IMR-90 (cell line): ENCODE results near the gene NFX1. TPM values are rescaled to one million over a fixed set of nuclear protein-coding genes. Genes with fewer than 3 reads are reported as not detected.

Source experiments
- ATAC-seq: fragments of 200-7000 bp; cut with Tn5 transposase; 2 replicates; pipeline ENCODE4 v1.9.1; 2020; ENCODE audit warnings: low read depth, mild to moderate bottlenecking, moderate library complexity
- BruUV-seq: library from RNA; stranded (reverse); fragments of 400-500 nt; replicated peaks from 2 replicates; lab custom pipeline; 2021; lab: Mats Ljungman, UMichigan
- CTCF ChIA-PET: fragments of 300-600 bp; formaldehyde crosslinking; extraction: SDS; loops from one replicate; lab custom pipeline; 2021; ENCODE audit warnings: antibody characterized with exemption; lab: Yijun Ruan, JAX
- POLR2A ChIA-PET: fragments of 300-600 bp; sonication (Branson Sonifier 250); formaldehyde crosslinking; loops from one replicate; lab custom pipeline; 2022; ENCODE audit warnings: antibody characterized with exemption; ENCODE audit not compliant: unreplicated experiment; lab: Charles Lee
- DNase-seq: peaks from one replicate; pipeline ENCODE4 v3.0.0; 2013
- H2AFZ ChIP-seq: replicated peaks from 2 replicates; pipeline ENCODE3; 2013; ENCODE audit warnings: low read length, mild to moderate bottlenecking; ENCODE audit not compliant: poor library complexity
- H2AK5ac ChIP-seq: 2 replicates; pipeline ENCODE4 v1.6.1; 2013; ENCODE audit warnings: low read depth, low read length, inconsistent platforms
- H2AK9ac ChIP-seq: replicated peaks from 2 replicates; pipeline ENCODE3; 2013; ENCODE audit warnings: mild to moderate bottlenecking, low read depth, low read length, moderate library complexity; ENCODE audit not compliant: poor library complexity
- H2BK120ac ChIP-seq: 2 replicates; pipeline ENCODE4 v1.6.1; 2013; ENCODE audit warnings: low read depth, low read length, inconsistent platforms
- H2BK15ac ChIP-seq: 3 replicates; pipeline ENCODE4 v1.6.1; 2013; ENCODE audit warnings: low read depth, low read length, inconsistent platforms
- H2BK20ac ChIP-seq: 2 replicates; pipeline ENCODE4 v1.6.1; 2013; ENCODE audit warnings: low read depth, mild to moderate bottlenecking, inconsistent platforms, low read length, moderate library complexity
- H2BK5ac ChIP-seq: 2 replicates; pipeline ENCODE4 v1.6.1; 2013; ENCODE audit warnings: mild to moderate bottlenecking, low read depth, low read length, inconsistent platforms; ENCODE audit not compliant: poor library complexity, severe bottlenecking
- H3K14ac ChIP-seq: replicated peaks from 2 replicates; pipeline ENCODE4 v1.6.1; 2013; ENCODE audit warnings: low read depth, low read length, inconsistent platforms
- H3K18ac ChIP-seq: 2 replicates; pipeline ENCODE4 v1.6.1; 2013; ENCODE audit warnings: low read depth, low read length, control low read depth
- H3K23ac ChIP-seq: 2 replicates; pipeline ENCODE4 v1.6.1; 2013; ENCODE audit warnings: low read depth, low read length, inconsistent platforms
- H3K27ac ChIP-seq: 2 replicates; pipeline ENCODE4 v1.5.1; 2013; ENCODE audit warnings: mild to moderate bottlenecking, control low read depth, low read length; ENCODE audit not compliant: insufficient read depth
- H3K27me3 ChIP-seq: 2 replicates; pipeline ENCODE4 v1.6.1; 2013; ENCODE audit warnings: low read length; ENCODE audit not compliant: control insufficient read depth, insufficient read depth
- H3K36me3 ChIP-seq: 2 replicates; pipeline ENCODE4 v1.6.1; 2013; ENCODE audit warnings: low read length, mixed read lengths; ENCODE audit not compliant: control insufficient read depth, insufficient read depth
- H3K4ac ChIP-seq: 2 replicates; pipeline ENCODE4 v1.6.1; 2013; ENCODE audit warnings: low read depth, low read length, inconsistent platforms
- H3K4me1 ChIP-seq: 2 replicates; pipeline ENCODE4 v1.6.1; 2013; ENCODE audit warnings: low read length, mixed read lengths; ENCODE audit not compliant: control insufficient read depth, insufficient read depth
- H3K4me2 ChIP-seq: 2 replicates; pipeline ENCODE4 v1.6.1; 2013; ENCODE audit warnings: low read depth, mild to moderate bottlenecking, control low read depth, low read length, moderate library complexity
- H3K4me3 ChIP-seq: 2 replicates; pipeline ENCODE4 v1.5.1; 2013; ENCODE audit warnings: low read depth, mild to moderate bottlenecking, control low read depth, low read length, moderate library complexity; ENCODE audit not compliant: insufficient read depth
- H3K56ac ChIP-seq: 2 replicates; pipeline ENCODE4 v1.6.1; 2013; ENCODE audit warnings: low read length, inconsistent platforms; ENCODE audit not compliant: insufficient read depth; ENCODE audit errors: extremely low read depth
- H3K79me1 ChIP-seq, 2 experiments: 2 replicates each; pipeline ENCODE4 v1.6.1; 2013; ENCODE audit warnings: low read length in 2 of 2, inconsistent platforms in 1 of 2, low read depth in 1 of 2
- H3K9ac ChIP-seq: 2 replicates; pipeline ENCODE4 v1.6.1; 2013; ENCODE audit warnings: low read depth, low read length, control low read depth
- H3K9me1 ChIP-seq: 2 replicates; pipeline ENCODE4 v1.6.1; 2013; ENCODE audit warnings: low read length, inconsistent platforms; ENCODE audit not compliant: insufficient read depth
- H3K9me3 ChIP-seq: 2 replicates; pipeline ENCODE4 v1.6.1; 2013; ENCODE audit warnings: low read length; ENCODE audit not compliant: control insufficient read depth, insufficient read depth
- H4K20me1 ChIP-seq: 2 replicates; pipeline ENCODE4 v1.6.1; 2013; ENCODE audit warnings: low read length, inconsistent platforms; ENCODE audit not compliant: insufficient read depth
- H4K5ac ChIP-seq: 2 replicates; pipeline ENCODE4 v1.6.1; 2013; ENCODE audit warnings: mild to moderate bottlenecking, low read depth, low read length, control low read depth
- H4K8ac ChIP-seq, 2 experiments: 2 replicates each; pipeline ENCODE4 v1.6.1; 2013; ENCODE audit warnings: low read depth in 2 of 2, low read length in 2 of 2, control low read depth in 1 of 2, inconsistent platforms in 1 of 2
- H4K91ac ChIP-seq: 2 replicates; pipeline ENCODE4 v1.6.1; 2013; ENCODE audit warnings: low read depth, low read length, inconsistent platforms; ENCODE audit not compliant: insufficient read depth
- FOS ChIP-seq: fragments of 150-350 bp; IDR thresholded peaks from 2 replicates; pipeline ENCODE4 v1.6.1; 2016; ENCODE audit warnings: low read depth, low read length
- NFE2L2 ChIP-seq: fragments of 150-350 bp; IDR thresholded peaks from 2 replicates; pipeline ENCODE4 v1.6.1; 2016; ENCODE audit warnings: low read depth, mild to moderate bottlenecking, low read length
- POLR2A ChIP-seq: IDR thresholded peaks from 2 replicates; pipeline ENCODE4 v1.6.1; 2012; ENCODE audit warnings: mild to moderate bottlenecking, low read depth, low read length
- RCOR1 ChIP-seq: IDR thresholded peaks from 2 replicates; pipeline ENCODE4 v1.6.1; 2012; ENCODE audit warnings: mild to moderate bottlenecking, low read length, improper control_type of control experiment; ENCODE audit not compliant: insufficient replicate concordance
- SMC3 ChIP-seq: fragments of 150-350 bp; IDR thresholded peaks from 2 replicates; pipeline ENCODE4 v1.6.1; 2016; ENCODE audit warnings: low read depth, mild to moderate bottlenecking, antibody characterized with exemption, low read length, moderate library complexity
- USF2 ChIP-seq: fragments of 150-350 bp; IDR thresholded peaks from 2 replicates; pipeline ENCODE4 v1.6.1; 2017; ENCODE audit warnings: mild to moderate bottlenecking, antibody characterized with exemption, low read length, low read depth
- WGBS, 2 experiments: methylation state at CpG; one replicate each; pipeline versions ENCODE4 v1.1.5 to v1.1.7; 2013; ENCODE audit warnings: missing lambda C conversion rate in 2 of 2; ENCODE audit not compliant: insufficient read length in 1 of 2; ENCODE audit errors: extremely low coverage in 2 of 2; 5-methylcytosine and 5-hydroxymethylcytosine counted together
- dilution Hi-C: fragments of 300-500 bp; cut with HindIII; formaldehyde crosslinking; loops from one replicate; pipeline ENCODE4 v1.14.3; 2018; ENCODE audit warnings: low sequenced_read_pairs; ENCODE audit not compliant: unreplicated experiment
- in situ Hi-C: fragments of 300-500 bp; cut with MboI; formaldehyde crosslinking; loops from 3 replicates; pipeline ENCODE4 v1.14.3; 2019; ENCODE audit warnings: low sequenced_read_pairs, inconsistent platforms, mixed read lengths
- intact Hi-C: fragments of 100-400 bp; cut with micrococcal nuclease; formaldehyde crosslinking; loops from 2 replicates; pipeline ENCODE4 v1.10.0; 2022
- polyA plus RNA-seq, 3 experiments: library from polyadenylated mRNA; depleted of rRNA; stranded (reverse); fragments of >200 nt; gene quantifications; 2 replicates each; pipeline ENCODE4 v1.2.3, GENCODE V29; 2012; ENCODE audit warnings: low replicate concordance in 1 of 3
- total RNA-seq: library from RNA; depleted of rRNA; stranded (reverse); fragments of >200 nt; gene quantifications from 2 replicates; pipeline ENCODE4 v1.2.3, GENCODE V29; 2012
- TF ChIP-seq, protein P1 (sequence below): conservative IDR thresholded peaks from 2 replicates; pipeline ENCODE4 v1.5.1; 2012; ENCODE audit warnings: mild to moderate bottlenecking, low read depth, low read length, improper control_type of control experiment

NFX1 gene
- total and polyA plus RNA-seq, 2 of the 4 experiments (the other 2 are of a cell fraction), result 27.0 to 36.0 TPM

DNA sequence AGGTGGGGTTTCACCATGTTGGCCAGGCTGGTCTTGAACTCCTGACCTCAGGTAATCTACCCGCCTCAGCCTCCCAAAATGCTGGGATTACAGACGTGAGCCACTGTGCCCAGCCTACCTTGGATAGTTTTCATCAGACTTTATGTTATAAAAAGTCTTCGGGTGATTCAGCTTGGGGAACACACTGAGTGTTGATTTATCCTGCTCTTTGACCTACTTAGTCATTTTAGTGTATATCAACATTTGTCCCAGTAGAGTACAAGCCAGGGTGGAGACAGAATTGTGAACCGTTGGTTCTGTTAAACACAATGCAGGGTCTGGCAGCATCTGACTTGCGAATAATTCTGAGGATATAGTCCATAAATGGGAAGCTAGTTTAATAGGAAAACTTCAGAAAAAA, 39.7 kb downstream of the NFX1 start:
- no peak overlapping the region for H3K4me3 ChIP-seq
- H2BK120ac ChIP-seq, result no peak overlapping the region
- peak overlapping the region; percentile 96 for H2BK5ac ChIP-seq
- H2AFZ ChIP-seq, result no peak overlapping the region
- no peak overlapping the region for H4K91ac ChIP-seq
- intact Hi-C loops (loop anchor here (1.0 kb wide), 1 partner anchor 9 kb away; no protein-coding TSS in a partner anchor), dilution Hi-C loops (no loop called here), in situ Hi-C loops (no loop called here)
- H3K4ac ChIP-seq, result peak overlapping the region; percentile 70; the same call in 1 of the 2 replicates
- H3K9ac ChIP-seq, result no peak overlapping the region; the same call in 1 of the 2 replicates
- H3K56ac ChIP-seq, result no peak overlapping the region
- peak; percentile 87 for DNase-seq
- no peak overlapping the region for H3K14ac ChIP-seq
- TF ChIP-seq SMC3 (no peak), FOS (peak; percentile 77), POLR2A (0 out of 2 replicates have a peak, but pooled peaks have one; percentile 22), USF2 (no peak), NFE2L2 (no peak), RCOR1 (no peak)
- TF ChIP-seq, protein P1, sequence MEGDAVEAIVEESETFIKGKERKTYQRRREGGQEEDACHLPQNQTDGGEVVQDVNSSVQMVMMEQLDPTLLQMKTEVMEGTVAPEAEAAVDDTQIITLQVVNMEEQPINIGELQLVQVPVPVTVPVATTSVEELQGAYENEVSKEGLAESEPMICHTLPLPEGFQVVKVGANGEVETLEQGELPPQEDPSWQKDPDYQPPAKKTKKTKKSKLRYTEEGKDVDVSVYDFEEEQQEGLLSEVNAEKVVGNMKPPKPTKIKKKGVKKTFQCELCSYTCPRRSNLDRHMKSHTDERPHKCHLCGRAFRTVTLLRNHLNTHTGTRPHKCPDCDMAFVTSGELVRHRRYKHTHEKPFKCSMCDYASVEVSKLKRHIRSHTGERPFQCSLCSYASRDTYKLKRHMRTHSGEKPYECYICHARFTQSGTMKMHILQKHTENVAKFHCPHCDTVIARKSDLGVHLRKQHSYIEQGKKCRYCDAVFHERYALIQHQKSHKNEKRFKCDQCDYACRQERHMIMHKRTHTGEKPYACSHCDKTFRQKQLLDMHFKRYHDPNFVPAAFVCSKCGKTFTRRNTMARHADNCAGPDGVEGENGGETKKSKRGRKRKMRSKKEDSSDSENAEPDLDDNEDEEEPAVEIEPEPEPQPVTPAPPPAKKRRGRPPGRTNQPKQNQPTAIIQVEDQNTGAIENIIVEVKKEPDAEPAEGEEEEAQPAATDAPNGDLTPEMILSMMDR, result no peak
- no CpG with 5 or more reads among the region's 5 CpGs for WGBS, 2 experiments
- H3K27me3 ChIP-seq, result no peaks in the 10 kb centered on the region
- no peak overlapping the region for H4K5ac ChIP-seq
- ChIA-PET POLR2A (no interaction called here), CTCF (interaction anchor here (0.9 to 1.0 kb wide), 2 partner anchors 43 to 123 kb away, joined by 3 read pairs; no protein-coding TSS in a partner anchor)
- no peaks in the 10 kb centered on the region for H3K9me3 ChIP-seq
- H2BK20ac ChIP-seq, result no peak overlapping the region
- peak overlapping the region; percentile 62; the same call in 1 of the 2 replicates for H3K27ac ChIP-seq
- H4K8ac ChIP-seq, result no peak overlapping the region; a peak in 1 of 4 replicates
- H3K23ac ChIP-seq, result no peak overlapping the region
- H3K18ac ChIP-seq, result no peak overlapping the region
- no peak overlapping the region for H2BK15ac ChIP-seq
- no TSS peak for BruUV-seq
- 0 out of 2 replicates have a peak, but pooled peaks cover 10% of the 10 kb centered on the region for H3K9me1 ChIP-seq
- no peaks in the 10 kb centered on the region for H4K20me1 ChIP-seq
- H2AK5ac ChIP-seq, result no peak overlapping the region
- peaks cover 11 to 34% of the 10 kb centered on the region in 2 experiments for H3K79me1 ChIP-seq
- H3K4me2 ChIP-seq, result no peak overlapping the region; the same call in 1 of the 2 replicates
- peaks cover 19% of the 10 kb centered on the region for H3K36me3 ChIP-seq
- peaks cover 17% of the 10 kb centered on the region for H3K4me1 ChIP-seq
- peak; percentile 84 for ATAC-seq
- no peak overlapping the region for H2AK9ac ChIP-seq
